ENCODE measurements around the gene STAC3. TPM values are rescaled to one million over a fixed set of nuclear protein-coding genes. Genes with fewer than 3 reads are reported as not detected.

Gene STAC3
- total and polyA plus RNA-seq, 2 donors (not counting 1 experiment from before 2014, with no cell fraction given): 0.33 TPM

GRCh38 chr12:57207731-57208630 lies 43.0 kb downstream of the STAC3 start:
- Histone ChIP-seq H3K27ac (ENCODE audit: insufficient read depth, low read length) (no peak overlapping the region), H3K4me3 (replicated peaks in 1 of 4; ENCODE audit: control extremely low read depth in 1 of 4, insufficient read depth in 1 of 4, low read depth in 3 of 4, low read length in 4 of 4) (no peak overlapping the region), H3K9ac (ENCODE audit: insufficient read depth, low read length) (no peak overlapping the region), H4K20me1 (ENCODE audit: control insufficient read depth, extremely low read depth, insufficient read depth, low read length) (no peaks in the 10 kb centered on the region), H2AFZ (ENCODE audit: low read length) (no peak overlapping the region), H3K27me3 (ENCODE audit: control insufficient read depth, insufficient read depth, low read length) (no peaks in the 10 kb centered on the region), H3K79me2 (ENCODE audit: control insufficient read depth, insufficient read depth, low read length) (no peaks in the 10 kb centered on the region), H3K36me3 (ENCODE audit: control insufficient read depth, insufficient read depth, low read length) (peaks cover 78% of the 10 kb centered on the region), H3K4me1 (ENCODE audit: control insufficient read depth, extremely low read depth, insufficient read depth, low read length) (no peaks in the 10 kb centered on the region), H3K4me2 (ENCODE audit: extremely low read depth, insufficient read depth, low read length) (no peak overlapping the region), H3K9me3 (ENCODE audit: control insufficient read depth, insufficient read depth, low read depth, low read length) (no peaks in the 10 kb centered on the region)
- TF ChIP-seq EZH2 (IDR thresholded peaks at IDR 0.05; ENCODE audit: low read length, missing control alignments): no peak
- TF ChIP-seq CTCF (conservative IDR thresholded peaks at IDR 0.05 in 1 of 2, IDR thresholded peaks at IDR 0.05 in 1 of 2; ENCODE audit: low read depth in 1 of 2, low read length in 2 of 2): no peak
- DNase-seq (ENCODE audit: low read depth in 2 of 2): no peak

- H3K4me2 ChIP-seq (ENCODE audit: extremely low read depth, insufficient read depth, low read length): no peak overlapping the region
- H3K4me1 ChIP-seq (ENCODE audit: control insufficient read depth, extremely low read depth, insufficient read depth, low read length): no peaks in the 10 kb centered on the region
- no peaks in the 10 kb centered on the region for H3K27me3 ChIP-seq (ENCODE audit: control insufficient read depth, insufficient read depth, low read length)
- no peak overlapping the region for H3K9ac ChIP-seq (ENCODE audit: insufficient read depth, low read length)
- H3K9me3 ChIP-seq (ENCODE audit: control insufficient read depth, insufficient read depth, low read depth, low read length): no peaks in the 10 kb centered on the region
- H3K4me3 ChIP-seq (replicated peaks in 1 of 4; ENCODE audit: control extremely low read depth in 1 of 4, insufficient read depth in 1 of 4, low read depth in 3 of 4, low read length in 4 of 4): no peak overlapping the region
- no peaks in the 10 kb centered on the region for H3K79me2 ChIP-seq (ENCODE audit: control insufficient read depth, insufficient read depth, low read length)
- DNase-seq (ENCODE audit: low read depth in 2 of 2): no peak
- H3K27ac ChIP-seq (ENCODE audit: insufficient read depth, low read length): no peak overlapping the region
- TF ChIP-seq EZH2 (IDR thresholded peaks at IDR 0.05; ENCODE audit: low read length, missing control alignments) (no peak), CTCF (conservative IDR thresholded peaks at IDR 0.05 in 1 of 2, IDR thresholded peaks at IDR 0.05 in 1 of 2; ENCODE audit: low read depth in 1 of 2, low read length in 2 of 2) (no peak)
- H2AFZ ChIP-seq (ENCODE audit: low read length): no peak overlapping the region
- H3K36me3 ChIP-seq (ENCODE audit: control insufficient read depth, insufficient read depth, low read length): peaks cover 79% of the 10 kb centered on the region
- H4K20me1 ChIP-seq (ENCODE audit: control insufficient read depth, extremely low read depth, insufficient read depth, low read length): no peaks in the 10 kb centered on the region
These were observed 45.1 kb downstream of the STAC3 start for GRCh38 chr12:57205931-57206330.

- Histone ChIP-seq H3K4me2 (ENCODE audit: extremely low read depth, insufficient read depth, low read length) (no peak overlapping the region), H3K27ac (ENCODE audit: insufficient read depth, low read length) (no peak overlapping the region), H3K27me3 (ENCODE audit: control insufficient read depth, insufficient read depth, low read length) (no peaks in the 10 kb centered on the region), H3K4me1 (ENCODE audit: control insufficient read depth, extremely low read depth, insufficient read depth, low read length) (no peaks in the 10 kb centered on the region), H4K20me1 (ENCODE audit: control insufficient read depth, extremely low read depth, insufficient read depth, low read length) (no peaks in the 10 kb centered on the region), H3K4me3 (replicated peaks in 1 of 4; ENCODE audit: control extremely low read depth in 1 of 4, insufficient read depth in 1 of 4, low read depth in 3 of 4, low read length in 4 of 4) (no peak overlapping the region), H3K9ac (ENCODE audit: insufficient read depth, low read length) (no peak overlapping the region), H3K79me2 (ENCODE audit: control insufficient read depth, insufficient read depth, low read length) (no peaks in the 10 kb centered on the region), H3K36me3 (ENCODE audit: control insufficient read depth, insufficient read depth, low read length) (peaks cover 77% of the 10 kb centered on the region), H3K9me3 (ENCODE audit: control insufficient read depth, insufficient read depth, low read depth, low read length) (no peaks in the 10 kb centered on the region), H2AFZ (ENCODE audit: low read length) (no peak overlapping the region)
- TF ChIP-seq CTCF (conservative IDR thresholded peaks at IDR 0.05 in 1 of 2, IDR thresholded peaks at IDR 0.05 in 1 of 2; ENCODE audit: low read depth in 1 of 2, low read length in 2 of 2): no peak
- TF ChIP-seq EZH2 (IDR thresholded peaks at IDR 0.05; ENCODE audit: low read length, missing control alignments): no peak
- no peak for DNase-seq (ENCODE audit: low read depth in 2 of 2)
These were observed 45.8 kb downstream of the STAC3 start for GRCh38 chr12:57205186-57205585.
